Muscle layer of colon (tissue), 2 donors: ENCODE measurements around the gene CST4.
A peak's percentile ranks its signal among the peaks of the same experiment; 100 is the strongest.
"Not testable (repeated sequence)": the region's sequence is repeated elsewhere in the genome, so short reads cannot be mapped to it uniquely, and the experiment has no call there.

Experiments
- H3K27ac ChIP-seq: one replicate; pipeline ENCODE4 v1.7.0; 2013; ENCODE audit warnings: low read depth, mild to moderate bottlenecking, low read length, moderate library complexity
- H3K27me3 ChIP-seq, 2 donors: one replicate each; pipeline ENCODE4 v1.7.0; 2013; ENCODE audit warnings: low read length in 2 of 2, mild to moderate bottlenecking in 2 of 2; ENCODE audit not compliant: insufficient read depth in 2 of 2, control insufficient read depth in 1 of 2
- H3K36me3 ChIP-seq: one replicate; pipeline ENCODE4 v1.7.0; 2013; ENCODE audit warnings: mild to moderate bottlenecking, low read length; ENCODE audit not compliant: insufficient read depth
- H3K4me1 ChIP-seq: one replicate; pipeline ENCODE4 v1.7.0; 2013; ENCODE audit warnings: mild to moderate bottlenecking, low read length; ENCODE audit not compliant: insufficient read depth
- H3K4me3 ChIP-seq, 2 donors: one replicate each; pipeline ENCODE4 v1.7.0; 2013; ENCODE audit warnings: low read length in 2 of 2, low read depth in 1 of 2, mild to moderate bottlenecking in 1 of 2, moderate library complexity in 1 of 2
- H3K9ac ChIP-seq: one replicate; pipeline ENCODE4 v1.7.0; 2013; ENCODE audit warnings: low read length
- H3K9me3 ChIP-seq: one replicate; pipeline ENCODE4 v1.7.0; 2013; ENCODE audit warnings: mild to moderate bottlenecking, low read length
- donor health status: abdominal sarcoma.
- donor health status: Adenocarcinoma of cecum.

Gene CST4

GRCh38 chr20:23640018-23640601 lies 48.7 kb downstream of the CST4 start:
- Histone ChIP-seq H3K9ac (no peak overlapping the region), H3K36me3 (peaks cover under 1% of the 10 kb centered on the region), H3K27ac (no peak overlapping the region), H3K9me3 (no peaks in the 10 kb centered on the region), H3K4me3 (no peak overlapping the region), H3K4me1 (peaks cover 28% of the 10 kb centered on the region), H3K27me3 (no peaks in the 10 kb centered on the region)

- no peaks in the 10 kb centered on the region for H3K27me3 ChIP-seq
- no peak overlapping the region for H3K9ac ChIP-seq
- H3K9me3 ChIP-seq, result no peaks in the 10 kb centered on the region
- H3K4me1 ChIP-seq, result peaks cover 34% of the 10 kb centered on the region
- H3K36me3 ChIP-seq, result peaks cover 6% of the 10 kb centered on the region
- H3K27ac ChIP-seq, result no peak overlapping the region
- H3K4me3 ChIP-seq, result no peak overlapping the region
Observed at GRCh38 chr20:23639490-23639958, 49.3 kb downstream of the CST4 start.

GRCh38 chr20:23638309-23638708 lies 50.5 kb downstream of the CST4 start:
- Histone ChIP-seq H3K27me3 (no peaks in the 10 kb centered on the region), H3K36me3 (peaks cover 9% of the 10 kb centered on the region), H3K9me3 (no peaks in the 10 kb centered on the region), H3K27ac (no peak overlapping the region), H3K9ac (no peak overlapping the region), H3K4me1 (peaks cover 37% of the 10 kb centered on the region), H3K4me3 (no peak overlapping the region)

- Histone ChIP-seq H3K9ac (peak within 1 kb of the TSS; percentile 37), H3K4me1 (peaks cover 34% of the 10 kb centered on the region), H3K36me3 (peaks cover 13% of the 10 kb centered on the region), H3K4me3 (peak within 1 kb of the TSS; percentile 73 to 85), H3K27me3 (no peaks in the 10 kb centered on the region), H3K9me3 (no peaks in the 10 kb centered on the region), H3K27ac (peak within 1 kb of the TSS; percentile 93)
Observed at GRCh38 chr20:23637282-23638221, 51.3 kb downstream of the CST4 start, which contains the start of gene CST3. CST3 (minus strand) TSS chr20:23637955; CDS start chr20:23637862, 93 bp downstream.

- Histone ChIP-seq H3K4me1 (peaks cover 28% of the 10 kb centered on the region), H3K27ac (peak overlapping the region; percentile 93), H3K9ac (peak overlapping the region; percentile 37), H3K36me3 (peaks cover 19% of the 10 kb centered on the region), H3K4me3 (peak overlapping the region; percentile 73 to 85), H3K27me3 (no peaks in the 10 kb centered on the region), H3K9me3 (no peaks in the 10 kb centered on the region)
Observed at GRCh38 chr20:23636908-23637281, 51.9 kb downstream of the CST4 start.

GRCh38 chr20:23636182-23636907 lies 52.5 kb downstream of the CST4 start:
- no peaks in the 10 kb centered on the region for H3K9me3 ChIP-seq
- H3K9ac ChIP-seq, result peak overlapping the region; percentile 37
- H3K27ac ChIP-seq, result peak overlapping the region; percentile 93
- H3K27me3 ChIP-seq, result no peaks in the 10 kb centered on the region
- peaks cover 20% of the 10 kb centered on the region for H3K36me3 ChIP-seq
- peak overlapping the region; percentile 73 to 85 for H3K4me3 ChIP-seq
- peaks cover 26% of the 10 kb centered on the region for H3K4me1 ChIP-seq

GRCh38 chr20:23635768-23636090 lies 53.1 kb downstream of the CST4 start:
- peaks cover 26% of the 10 kb centered on the region for H3K4me1 ChIP-seq
- not testable (repeated sequence) for H3K27ac ChIP-seq

More at GRCh38 chr20:23635768-23636090, 53.1 kb downstream of the CST4 start:
- H3K9me3 ChIP-seq, H3K27me3 ChIP-seq, H3K9ac ChIP-seq: not testable (repeated sequence)
- Histone ChIP-seq H3K4me3 (peak overlapping the region in 1 of 2 donors; percentile 73), H3K36me3 (peaks cover 20% of the 10 kb centered on the region)
